Neural cell (in vitro differentiated cells): ENCODE data around the gene UTP14A.

ENCODE experiments used
- EZH2 ChIP-seq: fragments of 200-600, 300-800 bp; shearing (Covaris generic), sonication (generic); IDR thresholded peaks from 2 replicates; pipeline ENCODE4 v1.6.1; 2014; ENCODE audit warnings: antibody characterized with exemption, low read length, borderline replicate concordance, mild to moderate bottlenecking; ENCODE audit not compliant: insufficient read depth, poor library complexity, severe bottlenecking
- POLR2AphosphoS5 ChIP-seq: IDR thresholded peaks from 2 replicates; pipeline ENCODE4 v1.6.1; 2012
- RAD21 ChIP-seq: fragments of 450-650 bp; conservative IDR thresholded peaks from 2 replicates; pipeline ENCODE4 v1.6.1; 2014; ENCODE audit warnings: antibody characterized with exemption, mild to moderate bottlenecking, moderate library complexity
- TF ChIP-seq, protein P1 (sequence below): fragments of 450-650 bp; IDR thresholded peaks from 2 replicates; pipeline ENCODE4 v1.5.1; 2014; ENCODE audit warnings: antibody characterized with exemption, mild to moderate bottlenecking, moderate library complexity; ENCODE audit not compliant: poor library complexity, severe bottlenecking
- TF ChIP-seq, protein P2 (sequence below): IDR thresholded peaks from 2 replicates; pipeline ENCODE4 v1.6.1; 2012; ENCODE audit warnings: borderline replicate concordance

DNA sequence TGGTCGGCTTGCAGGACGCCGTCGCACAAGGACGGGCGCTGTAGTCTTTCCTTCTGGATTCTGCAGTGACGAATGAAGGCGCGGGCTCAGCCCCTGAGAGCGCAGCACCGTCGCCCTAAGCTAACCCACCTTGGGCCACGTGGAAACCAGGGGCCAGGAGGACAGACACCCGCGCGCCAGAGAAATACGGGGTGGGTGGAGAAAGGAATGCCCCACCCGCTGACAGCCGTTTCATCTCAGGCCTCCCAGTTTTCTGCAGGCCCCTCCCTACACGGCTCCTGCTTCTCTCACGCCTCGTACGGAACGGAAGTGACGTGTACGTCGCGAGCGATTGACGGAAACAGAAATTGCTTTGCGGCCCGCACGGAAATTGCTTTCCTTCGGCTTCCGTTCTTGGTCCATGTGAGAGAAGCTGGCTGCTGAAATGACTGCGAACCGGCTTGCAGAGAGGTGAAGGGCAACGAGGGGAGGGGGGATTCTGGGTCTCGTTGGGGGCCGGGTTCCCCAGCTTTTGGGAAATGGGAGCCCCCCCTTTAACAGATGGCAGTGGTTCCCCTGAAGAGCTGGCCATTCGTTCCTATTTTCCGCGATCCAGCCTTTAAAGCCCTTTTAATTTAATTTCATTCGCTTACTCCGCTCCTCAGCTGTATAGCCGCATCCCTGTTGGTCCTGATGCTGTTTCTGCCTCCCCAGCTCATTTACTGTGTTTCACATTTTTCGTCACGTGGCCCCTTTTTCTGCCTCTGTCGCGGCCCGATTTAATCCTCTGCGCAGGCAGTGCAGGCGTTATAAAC is at the start of gene UTP14A:
- TF ChIP-seq, protein P1, sequence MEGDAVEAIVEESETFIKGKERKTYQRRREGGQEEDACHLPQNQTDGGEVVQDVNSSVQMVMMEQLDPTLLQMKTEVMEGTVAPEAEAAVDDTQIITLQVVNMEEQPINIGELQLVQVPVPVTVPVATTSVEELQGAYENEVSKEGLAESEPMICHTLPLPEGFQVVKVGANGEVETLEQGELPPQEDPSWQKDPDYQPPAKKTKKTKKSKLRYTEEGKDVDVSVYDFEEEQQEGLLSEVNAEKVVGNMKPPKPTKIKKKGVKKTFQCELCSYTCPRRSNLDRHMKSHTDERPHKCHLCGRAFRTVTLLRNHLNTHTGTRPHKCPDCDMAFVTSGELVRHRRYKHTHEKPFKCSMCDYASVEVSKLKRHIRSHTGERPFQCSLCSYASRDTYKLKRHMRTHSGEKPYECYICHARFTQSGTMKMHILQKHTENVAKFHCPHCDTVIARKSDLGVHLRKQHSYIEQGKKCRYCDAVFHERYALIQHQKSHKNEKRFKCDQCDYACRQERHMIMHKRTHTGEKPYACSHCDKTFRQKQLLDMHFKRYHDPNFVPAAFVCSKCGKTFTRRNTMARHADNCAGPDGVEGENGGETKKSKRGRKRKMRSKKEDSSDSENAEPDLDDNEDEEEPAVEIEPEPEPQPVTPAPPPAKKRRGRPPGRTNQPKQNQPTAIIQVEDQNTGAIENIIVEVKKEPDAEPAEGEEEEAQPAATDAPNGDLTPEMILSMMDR = no peak
- TF ChIP-seq EZH2 = no peak
- TF ChIP-seq, protein P2, sequence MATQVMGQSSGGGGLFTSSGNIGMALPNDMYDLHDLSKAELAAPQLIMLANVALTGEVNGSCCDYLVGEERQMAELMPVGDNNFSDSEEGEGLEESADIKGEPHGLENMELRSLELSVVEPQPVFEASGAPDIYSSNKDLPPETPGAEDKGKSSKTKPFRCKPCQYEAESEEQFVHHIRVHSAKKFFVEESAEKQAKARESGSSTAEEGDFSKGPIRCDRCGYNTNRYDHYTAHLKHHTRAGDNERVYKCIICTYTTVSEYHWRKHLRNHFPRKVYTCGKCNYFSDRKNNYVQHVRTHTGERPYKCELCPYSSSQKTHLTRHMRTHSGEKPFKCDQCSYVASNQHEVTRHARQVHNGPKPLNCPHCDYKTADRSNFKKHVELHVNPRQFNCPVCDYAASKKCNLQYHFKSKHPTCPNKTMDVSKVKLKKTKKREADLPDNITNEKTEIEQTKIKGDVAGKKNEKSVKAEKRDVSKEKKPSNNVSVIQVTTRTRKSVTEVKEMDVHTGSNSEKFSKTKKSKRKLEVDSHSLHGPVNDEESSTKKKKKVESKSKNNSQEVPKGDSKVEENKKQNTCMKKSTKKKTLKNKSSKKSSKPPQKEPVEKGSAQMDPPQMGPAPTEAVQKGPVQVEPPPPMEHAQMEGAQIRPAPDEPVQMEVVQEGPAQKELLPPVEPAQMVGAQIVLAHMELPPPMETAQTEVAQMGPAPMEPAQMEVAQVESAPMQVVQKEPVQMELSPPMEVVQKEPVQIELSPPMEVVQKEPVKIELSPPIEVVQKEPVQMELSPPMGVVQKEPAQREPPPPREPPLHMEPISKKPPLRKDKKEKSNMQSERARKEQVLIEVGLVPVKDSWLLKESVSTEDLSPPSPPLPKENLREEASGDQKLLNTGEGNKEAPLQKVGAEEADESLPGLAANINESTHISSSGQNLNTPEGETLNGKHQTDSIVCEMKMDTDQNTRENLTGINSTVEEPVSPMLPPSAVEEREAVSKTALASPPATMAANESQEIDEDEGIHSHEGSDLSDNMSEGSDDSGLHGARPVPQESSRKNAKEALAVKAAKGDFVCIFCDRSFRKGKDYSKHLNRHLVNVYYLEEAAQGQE = peak; percentile 73
- peak; percentile 43 for TF ChIP-seq RAD21
- peak; percentile 91 for TF ChIP-seq POLR2AphosphoS5
